ENCODE results near the gene INSM1.

GRCh38 chr20:20407891-20408805 is 40.2 kb downstream of the INSM1 start:
- TF ChIP-seq CTCF (optimal IDR thresholded peaks at IDR 0.05 in 1 of 3, IDR thresholded peaks at IDR 0.05 in 1 of 3, conservative IDR thresholded peaks at IDR 0.05 in 1 of 3; ENCODE audit: extremely low read depth in 1 of 3, insufficient read depth in 2 of 3, low read length in 3 of 3) (peak in 1 of 3 experiments; percentile 13), EZH2 (IDR thresholded peaks at IDR 0.05; ENCODE audit: low read length) (no peak)
